Hepatic stellate cell (primary cell): ENCODE results near the gene PARD3B.

Source experiments
- DNase-seq: peaks from one replicate; pipeline ENCODE4 v3.0.0; 2011; ENCODE audit warnings: low spot score

The PARD3B gene

DNA sequence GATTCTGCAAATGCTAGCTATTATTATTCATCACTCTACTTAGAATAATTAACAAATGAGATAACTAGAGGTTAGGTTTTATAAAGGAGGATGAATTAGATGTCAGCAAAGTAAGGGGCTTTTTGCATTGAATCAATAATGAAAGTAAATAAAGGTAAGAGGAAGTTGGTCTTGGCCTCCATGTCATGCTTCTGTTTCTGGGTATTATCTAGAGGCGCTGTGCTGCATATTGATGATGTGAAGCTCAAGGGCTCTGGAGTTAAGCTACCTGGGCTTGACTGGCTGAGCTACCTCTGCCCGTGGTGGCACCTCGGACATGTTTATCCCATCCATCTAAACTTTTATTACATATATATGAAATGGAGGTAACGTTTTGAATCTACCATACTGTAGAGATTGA lies 350.9 kb downstream of the PARD3B start:
- DNase-seq: no peak

DNA sequence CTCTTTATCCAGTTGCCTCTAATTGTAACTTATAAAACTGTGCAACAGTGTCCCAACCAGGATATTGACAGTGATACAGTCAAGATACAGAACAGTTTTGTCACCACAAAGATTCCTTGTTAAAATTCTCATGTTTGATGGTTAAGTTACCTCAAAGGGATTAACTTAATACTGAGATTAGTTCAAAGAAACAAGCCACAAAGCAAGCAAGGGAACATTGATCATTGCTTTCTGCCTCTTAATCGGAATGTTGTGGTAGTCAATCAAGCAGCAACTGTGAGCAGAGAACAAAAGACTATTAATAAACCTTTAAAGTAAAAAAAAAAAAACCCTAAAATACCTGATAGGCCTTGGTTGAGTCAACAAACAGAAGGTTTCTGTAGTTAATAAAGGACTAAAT lies 352.3 kb downstream of the PARD3B start:
- DNase-seq: no peak

DNA sequence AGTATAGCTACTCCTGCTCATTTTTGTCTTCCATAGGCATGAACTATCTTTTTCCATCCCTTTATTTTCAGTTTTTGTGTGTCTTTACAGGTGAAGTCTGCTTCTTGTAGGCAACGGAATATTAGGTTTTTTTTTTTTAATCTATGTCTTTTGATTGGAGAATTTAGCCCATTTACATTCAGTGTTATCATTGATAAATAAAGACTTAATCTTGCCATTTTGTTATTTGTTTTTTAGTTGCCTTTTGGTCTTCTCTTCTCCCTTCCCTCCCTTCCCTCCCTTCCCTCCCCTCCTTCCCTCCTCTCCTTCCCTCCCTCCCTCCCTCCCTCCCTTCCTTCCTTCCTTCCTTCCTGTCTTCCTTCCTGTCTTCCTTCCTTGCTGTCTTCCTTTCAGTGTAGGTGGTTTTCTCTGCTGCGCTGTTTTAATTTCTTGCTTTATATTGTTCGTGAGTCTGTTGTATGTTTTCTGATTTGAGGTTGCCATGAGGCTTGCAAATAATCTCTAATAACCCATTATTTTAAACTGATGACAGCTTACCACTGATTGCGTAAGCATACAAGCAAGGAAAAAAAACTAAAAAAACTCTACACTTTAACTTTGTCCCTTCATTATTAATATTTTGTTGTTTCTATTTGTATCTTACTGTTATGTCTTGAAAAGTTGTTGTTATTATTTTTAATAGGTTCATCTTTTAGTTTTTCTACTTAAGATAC lies 353.8 kb downstream of the PARD3B start:
- no peak for DNase-seq

DNA sequence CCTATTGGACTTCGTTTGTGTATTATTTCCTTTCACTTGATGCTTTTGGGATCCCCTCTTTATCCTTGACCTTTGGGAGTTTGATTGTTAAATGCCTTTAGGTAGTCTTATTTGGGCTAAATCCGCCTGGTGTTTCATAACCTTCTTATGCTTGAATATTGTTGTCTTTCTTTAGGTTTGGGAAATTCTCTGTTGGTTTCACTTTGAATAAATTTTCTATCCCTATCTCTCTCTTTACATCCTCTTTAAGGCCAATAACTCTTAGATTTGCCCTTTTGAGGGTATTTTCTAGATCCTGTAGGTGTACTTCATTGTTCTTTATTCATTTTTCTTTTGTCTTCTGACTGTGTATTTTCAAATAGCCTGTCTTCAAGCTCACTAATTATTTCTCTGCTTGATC lies 354.7 kb downstream of the PARD3B start:
- no peak for DNase-seq

DNA sequence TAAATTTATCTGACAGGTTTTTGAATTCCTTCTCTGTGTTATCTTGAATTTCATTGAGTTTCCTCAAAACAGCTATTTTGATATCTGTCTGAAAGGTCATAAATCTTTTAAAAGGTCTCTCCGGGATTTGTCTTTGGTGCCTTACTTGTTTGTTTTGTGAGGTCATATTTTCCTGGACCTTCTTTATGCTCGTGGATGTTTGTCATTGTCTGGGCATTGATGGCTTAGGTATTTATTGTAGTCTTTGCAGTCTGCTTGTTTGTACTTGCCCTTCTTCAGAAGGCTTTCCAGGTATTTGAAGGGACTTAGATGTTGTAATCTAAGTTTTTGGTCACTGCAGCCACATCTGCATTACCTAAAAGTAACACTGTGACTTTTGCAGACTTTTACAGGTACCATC lies 355.2 kb downstream of the PARD3B start:
- no peak for DNase-seq

DNA sequence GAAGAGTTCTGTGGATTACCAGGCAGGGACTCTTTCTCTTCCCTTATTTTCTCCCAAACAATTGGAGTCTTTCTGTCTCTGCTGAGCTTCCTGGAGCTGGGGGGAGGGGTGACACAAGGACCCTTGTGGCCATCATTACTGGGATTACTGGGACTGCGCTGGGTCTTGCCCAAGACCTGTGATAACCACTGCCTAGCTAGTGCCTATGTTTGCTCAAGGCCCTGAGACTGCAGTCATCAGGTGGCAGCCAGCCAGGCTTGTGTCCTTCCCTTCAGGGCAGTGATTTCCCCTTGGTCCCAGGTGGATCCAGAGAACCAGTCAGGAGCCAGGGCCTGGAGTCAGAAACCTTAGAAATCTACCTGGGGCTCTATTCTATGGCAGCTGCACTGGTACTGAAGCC lies 355.6 kb downstream of the PARD3B start:
- no peak for DNase-seq

DNA sequence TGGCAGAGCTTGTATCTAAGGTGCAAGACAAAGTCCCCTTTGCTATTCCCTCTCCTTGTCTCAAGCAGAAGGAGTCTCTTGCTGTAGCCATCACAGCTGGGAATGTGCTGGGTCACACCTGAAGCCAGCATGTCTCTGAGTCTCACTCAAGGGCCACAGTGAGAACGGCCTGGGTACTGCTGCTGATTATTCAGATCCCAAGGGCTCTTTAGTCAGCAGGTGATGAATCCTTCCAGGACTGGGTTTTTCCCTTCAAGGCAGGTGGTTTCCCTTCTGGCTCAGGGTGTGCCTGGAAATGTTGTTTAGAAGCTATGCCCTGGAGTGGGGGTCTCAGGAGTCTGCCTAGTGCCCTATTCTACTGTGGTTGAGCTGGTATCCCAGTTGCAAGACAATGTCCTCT lies 356.3 kb downstream of the PARD3B start:
- no peak for DNase-seq

DNA sequence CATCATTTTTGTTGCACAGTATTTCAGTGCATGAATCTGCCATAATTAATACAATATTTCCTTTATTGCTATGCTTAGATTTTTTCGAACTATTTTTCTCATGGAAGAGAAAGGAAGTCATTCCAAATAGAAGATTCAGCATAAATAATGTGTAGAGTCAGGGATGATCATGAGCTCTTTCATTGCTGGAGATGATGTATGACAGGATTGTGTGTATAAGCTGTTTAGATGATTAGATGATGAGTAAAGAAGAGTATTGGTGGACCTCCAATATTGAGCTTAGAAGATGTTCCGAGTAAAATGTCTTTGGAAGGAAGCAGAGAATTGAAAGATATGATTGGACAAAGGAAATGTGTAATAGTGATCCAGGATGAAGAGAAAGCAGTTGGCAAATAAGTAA lies 364.5 kb downstream of the PARD3B start:
- no peak for DNase-seq

DNA sequence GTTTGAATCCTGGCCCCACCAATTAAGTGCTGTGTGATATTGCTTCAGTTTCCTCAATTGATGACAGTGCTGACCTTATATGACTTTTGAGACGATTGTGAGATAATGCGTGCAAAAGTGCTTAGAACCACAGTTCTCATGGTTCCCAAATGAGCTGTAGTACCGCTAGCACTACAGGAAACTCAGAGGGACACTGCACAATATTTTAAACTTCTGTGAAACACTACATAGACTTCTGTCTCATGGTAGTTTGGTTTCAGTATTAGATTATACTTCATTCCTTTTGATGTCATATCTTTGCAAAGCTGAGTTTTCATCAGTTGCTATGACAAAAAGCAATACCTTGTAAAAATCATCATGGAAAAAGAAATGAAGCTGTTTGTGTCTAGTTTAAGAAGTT lies 368.0 kb downstream of the PARD3B start:
- no peak for DNase-seq

DNA sequence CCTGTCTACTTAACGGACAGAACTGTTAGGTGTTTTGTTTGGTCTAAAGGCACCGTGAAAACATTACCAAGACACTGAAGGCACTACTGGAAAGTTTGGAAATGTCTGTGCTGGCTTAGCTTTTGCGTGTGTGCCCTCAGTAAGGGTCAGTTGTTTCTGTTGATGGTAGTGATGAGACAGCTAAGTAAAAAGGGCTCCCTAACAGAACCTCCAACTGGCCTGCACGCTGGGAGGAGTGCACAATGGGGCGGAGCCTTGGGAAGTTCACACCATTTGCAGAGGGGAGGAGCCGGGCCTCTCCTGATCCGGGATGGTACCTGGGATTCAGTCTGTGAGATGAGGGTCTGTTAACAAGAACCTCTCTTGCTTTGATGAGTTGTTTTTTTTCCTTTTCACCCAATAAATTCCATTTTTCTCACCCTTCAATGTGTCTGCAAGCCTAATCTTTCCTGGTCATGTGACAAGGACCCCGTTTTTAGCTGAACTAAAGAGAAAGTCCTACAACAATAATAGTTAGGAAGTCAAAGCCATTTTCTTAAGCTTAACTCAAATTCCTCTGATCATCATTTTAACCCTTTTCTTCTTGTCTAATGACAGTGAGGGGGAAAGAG lies 368.7 kb downstream of the PARD3B start:
- no peak for DNase-seq

DNA sequence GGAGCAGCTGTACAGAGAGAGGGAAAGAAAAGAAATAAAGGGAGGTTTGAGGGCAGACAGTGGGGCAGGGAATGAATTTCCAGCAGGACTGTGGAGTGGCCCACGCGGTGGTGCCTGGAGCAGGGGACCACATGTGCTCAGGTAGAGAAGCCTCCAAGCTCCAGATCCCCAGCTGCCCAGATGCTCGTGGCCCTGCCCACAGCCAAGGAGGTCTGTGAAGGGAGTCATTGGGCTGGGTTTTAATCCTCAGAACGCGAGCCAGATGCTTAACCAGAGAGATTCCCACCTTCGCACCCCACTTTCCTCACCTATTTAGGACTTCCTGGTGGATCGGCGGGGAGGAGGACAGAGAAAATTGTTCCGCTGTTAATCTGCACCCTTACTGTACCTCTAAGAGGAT lies 369.4 kb downstream of the PARD3B start:
- no peak for DNase-seq

DNA sequence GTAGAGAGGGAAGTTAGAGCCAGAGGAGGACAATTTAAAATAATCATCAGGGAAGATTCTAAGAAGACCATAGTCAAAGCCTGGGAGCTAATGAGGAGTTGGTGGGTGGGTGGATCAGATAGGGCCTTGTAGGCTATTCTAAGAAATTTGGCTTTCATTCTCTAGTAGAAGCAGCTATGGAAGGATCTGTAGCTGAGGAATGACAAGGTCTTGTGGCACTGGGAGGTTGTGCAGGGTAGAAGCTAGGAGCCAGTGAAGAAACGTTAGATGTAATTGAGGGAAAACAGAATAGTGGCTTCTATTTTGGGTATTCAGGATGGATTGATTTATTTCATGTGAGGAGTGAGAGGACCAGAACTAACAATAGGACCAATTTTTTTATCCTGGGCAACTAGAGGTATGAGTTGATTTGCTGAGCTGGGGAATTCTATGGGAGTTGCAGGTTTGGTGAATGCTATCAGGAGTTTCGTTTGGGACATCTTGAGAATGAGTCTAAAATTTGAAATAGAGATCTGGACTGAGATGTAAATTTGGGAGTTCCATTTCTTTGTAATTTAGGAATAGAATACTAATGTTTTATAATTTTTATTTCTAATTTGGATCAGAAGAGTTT lies 371.9 kb downstream of the PARD3B start:
- no peak for DNase-seq

DNA sequence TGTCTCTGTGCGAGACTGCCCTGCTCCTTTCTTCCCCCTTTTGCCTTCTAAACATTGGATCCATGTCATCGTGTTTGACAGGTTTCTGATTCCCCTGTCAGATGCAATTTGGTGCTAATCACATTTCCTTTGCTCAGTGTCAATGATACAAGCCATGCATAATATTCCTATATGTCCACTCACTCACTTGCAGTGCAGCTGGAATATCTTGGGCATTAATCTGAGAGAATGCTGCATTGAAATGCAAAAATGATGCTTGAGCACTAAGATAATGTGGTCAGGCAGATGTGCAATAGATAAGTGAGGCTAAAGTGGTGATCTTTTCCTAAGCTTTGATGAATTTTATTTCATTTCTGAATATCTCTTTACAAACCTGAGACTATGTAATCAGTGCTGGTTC lies 375.5 kb downstream of the PARD3B start:
- DNase-seq: no peak

DNA sequence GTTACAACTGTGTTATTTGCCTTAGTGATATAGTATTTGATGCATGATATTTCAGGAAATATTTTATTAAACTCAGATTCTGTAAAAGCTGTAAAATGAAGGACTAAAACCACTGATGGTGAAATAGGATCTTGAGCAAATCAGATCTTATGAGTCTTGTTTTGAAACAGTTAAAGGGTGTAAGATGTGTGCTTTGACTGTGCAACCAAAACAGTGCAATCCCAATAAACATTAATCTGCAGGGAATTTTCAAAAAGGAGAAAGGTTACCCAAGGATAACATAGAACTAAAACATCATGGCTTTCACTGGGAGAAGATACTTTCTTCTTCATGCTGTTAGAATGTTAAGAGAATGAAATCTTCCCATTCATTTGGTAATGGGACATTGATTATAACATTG lies 378.7 kb downstream of the PARD3B start:
- DNase-seq: no peak

DNA sequence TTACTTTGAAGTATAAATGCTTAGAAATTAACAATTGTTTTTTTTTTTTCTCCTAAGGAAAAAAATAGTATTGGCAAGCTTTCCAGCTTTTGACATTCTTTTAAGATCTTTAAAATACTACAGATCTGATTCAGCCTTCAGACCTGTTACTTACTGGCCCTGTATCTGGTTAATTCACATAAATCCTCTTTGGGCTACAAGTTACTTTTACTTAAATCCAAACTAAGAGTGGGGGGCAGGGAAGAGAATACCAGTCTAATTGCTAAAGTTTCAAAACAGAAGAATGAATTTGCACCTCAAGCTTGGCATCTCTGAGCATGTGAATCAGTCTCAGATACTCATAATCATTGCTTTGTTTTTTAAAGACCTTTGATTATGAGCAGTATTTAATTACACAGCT lies 386.3 kb downstream of the PARD3B start:
- no peak for DNase-seq

DNA sequence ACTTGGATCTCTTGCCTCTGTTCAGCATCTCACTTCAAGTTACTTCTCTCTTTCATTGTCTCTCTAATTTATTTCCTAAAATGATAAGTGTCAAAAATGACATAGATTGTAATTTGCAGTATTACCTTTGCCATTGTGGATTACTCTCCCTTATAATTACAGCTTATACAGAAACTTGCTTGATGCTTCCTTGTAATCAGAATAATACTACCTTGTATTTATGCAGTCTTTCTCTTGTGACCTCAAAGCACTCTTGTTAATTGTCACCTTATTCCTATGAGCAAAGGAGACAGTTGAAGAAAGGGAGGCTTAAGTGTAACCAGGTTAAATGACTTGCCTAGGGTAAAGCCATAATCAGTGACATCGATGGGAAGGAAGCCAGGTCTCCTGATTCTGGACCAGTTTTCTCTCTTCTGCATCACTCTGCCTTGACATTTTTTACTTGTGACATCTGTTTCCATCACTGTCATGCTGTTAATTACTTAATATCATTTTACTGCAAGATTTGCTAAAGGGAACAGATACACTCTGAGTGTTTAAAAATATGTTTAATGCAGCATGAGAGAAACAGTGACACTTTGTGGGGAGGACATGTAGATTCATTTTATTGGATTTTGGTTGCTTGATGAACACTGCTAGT lies 388.6 kb downstream of the PARD3B start:
- no peak for DNase-seq

DNA sequence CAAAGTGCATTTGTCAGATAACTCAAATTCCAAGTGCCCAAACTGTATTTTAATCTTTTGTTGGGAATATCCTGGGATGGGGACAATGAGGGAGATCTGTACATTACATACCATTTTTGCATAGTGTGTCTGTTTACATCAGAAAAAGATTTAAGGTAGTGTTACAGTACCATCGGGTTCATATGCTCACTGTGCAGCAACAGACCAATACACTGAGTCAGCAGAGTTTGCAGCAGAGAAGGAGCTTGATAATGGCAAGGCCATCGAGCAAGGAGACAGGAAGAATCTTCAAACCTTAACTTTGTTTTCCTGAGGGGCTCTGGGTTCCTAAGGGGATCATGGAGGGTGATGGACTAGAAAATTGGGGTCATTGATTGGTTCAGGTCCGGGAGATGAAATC lies 399.7 kb downstream of the PARD3B start:
- DNase-seq: no peak

DNA sequence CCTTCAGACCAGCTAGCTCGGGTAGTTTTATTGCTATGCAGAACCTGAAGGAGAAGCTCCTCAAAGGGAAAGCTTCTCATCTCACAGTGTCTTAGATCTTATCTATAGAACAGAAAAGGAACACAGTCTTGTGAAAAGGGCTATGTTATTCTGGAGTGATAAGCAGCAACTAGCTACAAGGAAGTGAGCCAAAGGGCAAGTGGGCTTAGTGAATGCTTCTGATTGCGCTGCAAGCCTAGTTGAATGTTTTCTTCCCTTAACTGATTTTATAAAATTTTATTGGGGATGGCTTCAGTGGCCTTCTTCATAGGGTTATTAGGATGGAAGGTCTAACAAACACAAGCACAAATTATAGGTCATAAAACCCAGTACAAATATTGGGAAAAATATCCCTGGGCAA lies 400.1 kb downstream of the PARD3B start:
- no peak for DNase-seq

DNA sequence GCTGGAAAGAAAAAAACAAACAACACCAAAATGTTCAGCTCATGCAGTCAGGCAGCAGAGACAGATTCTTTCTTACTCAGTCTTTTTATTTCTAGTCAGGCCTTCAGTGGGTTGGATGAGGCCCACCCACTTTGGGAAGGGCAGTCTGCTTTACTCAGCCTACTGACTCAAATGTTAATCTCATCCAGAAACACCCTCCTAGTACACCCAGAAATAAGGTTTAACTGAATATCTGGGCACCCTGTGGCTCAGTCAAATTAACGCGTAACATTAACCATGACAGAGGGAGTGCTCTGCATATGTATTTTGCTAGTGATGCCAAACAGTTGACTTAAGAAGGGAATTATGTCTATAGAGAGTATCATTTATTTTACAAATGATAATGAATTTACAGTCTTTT lies 401.6 kb downstream of the PARD3B start:
- no peak for DNase-seq

DNA sequence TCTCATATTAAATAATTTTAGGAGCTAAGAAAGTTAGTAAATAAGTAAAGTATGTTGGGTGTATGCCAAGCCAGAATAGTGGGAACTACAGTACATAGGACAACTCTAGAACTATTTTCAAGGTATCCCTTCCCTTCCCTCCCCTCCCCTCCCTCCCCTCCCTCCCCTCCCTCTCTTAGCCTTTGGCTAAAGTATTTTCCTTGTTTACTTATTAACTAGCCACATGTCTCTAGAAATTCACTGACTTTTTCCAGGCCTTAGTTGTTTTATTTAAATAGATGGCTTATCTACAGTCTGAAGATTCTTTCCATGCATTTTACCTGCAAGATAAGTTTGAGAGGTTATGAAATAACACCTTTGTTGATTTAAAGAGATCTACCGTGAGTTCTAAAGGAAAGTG lies 402.1 kb downstream of the PARD3B start:
- no peak for DNase-seq

DNA sequence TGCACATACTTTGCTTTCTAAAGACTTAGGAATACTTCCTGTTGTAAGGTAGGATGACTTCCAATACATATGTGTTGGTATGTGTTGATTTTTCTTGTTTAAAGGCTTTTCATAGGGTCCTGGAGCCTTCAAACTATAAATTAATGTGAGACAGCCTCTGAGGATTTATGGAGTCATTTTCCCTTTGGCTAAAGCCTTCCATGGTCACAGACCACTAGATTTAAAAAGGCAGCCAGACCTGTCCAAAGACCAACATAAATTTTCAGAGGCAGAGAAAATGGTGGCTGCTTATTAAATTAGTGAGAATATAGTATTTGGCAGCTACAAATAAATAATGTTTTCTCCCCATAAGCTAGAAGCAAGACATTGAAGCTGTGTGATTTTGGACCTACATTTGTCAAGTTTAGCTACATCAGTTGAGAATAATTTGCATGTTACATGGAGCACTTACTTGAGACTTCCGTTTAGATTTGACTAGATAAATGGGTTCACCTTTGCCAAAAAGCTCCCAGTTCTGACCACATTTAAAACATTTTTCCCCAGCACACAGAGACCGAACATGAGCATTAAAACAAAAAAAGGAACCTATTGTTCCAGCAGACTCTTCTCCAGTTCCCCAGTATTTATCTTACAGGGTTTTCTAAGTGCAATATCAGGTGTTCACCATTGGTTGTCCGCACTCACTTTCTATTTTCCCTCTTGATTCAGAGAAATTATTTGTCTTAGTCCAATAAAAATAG lies 402.9 kb downstream of the PARD3B start:
- no peak for DNase-seq

DNA sequence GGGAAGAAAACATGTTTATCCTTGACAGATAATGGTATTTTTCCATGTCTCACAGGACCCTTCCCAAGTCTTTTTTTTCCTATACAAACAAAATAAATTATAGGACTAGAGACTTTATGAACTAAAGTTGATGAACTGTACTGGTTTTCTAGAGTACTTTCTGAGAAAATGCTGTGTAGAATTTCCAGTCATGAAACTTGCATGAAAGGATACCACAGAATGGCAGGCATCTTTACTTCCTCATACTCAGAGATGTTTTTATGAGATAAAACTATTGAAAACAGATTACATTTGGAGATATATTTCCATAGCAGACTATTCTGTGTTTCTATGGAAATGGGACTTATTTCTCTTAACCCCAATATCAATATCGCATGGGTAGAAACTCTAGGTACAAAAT lies 403.5 kb downstream of the PARD3B start:
- DNase-seq: no peak
